Measurements from ENCODE around the gene TRPM3.
"Not testable (repeated sequence)": the region's sequence is repeated elsewhere in the genome, so short reads cannot be mapped to it uniquely, and the experiment has no call there.

TRPM3 gene

GRCh38 chr9:71001780-71002386 is 119.5 kb downstream of the TRPM3 start:
- peak in 5 of 56 donors; percentile 1 to 6 (median 2) for DNase-seq

- DNase-seq: no peak
Measured at GRCh38 chr9:70998962-70999361, 122.5 kb downstream of the TRPM3 start.

- no peak for DNase-seq
Measured at GRCh38 chr9:70995511-70995910, 125.9 kb downstream of the TRPM3 start.

- DNase-seq: no peak
Measured at GRCh38 chr9:70994582-70994981, 126.8 kb downstream of the TRPM3 start.

- no peak for DNase-seq
Measured at GRCh38 chr9:70988551-70988950, 132.9 kb downstream of the TRPM3 start.

GRCh38 chr9:70987986-70988385 is 133.4 kb downstream of the TRPM3 start:
- no peak for DNase-seq

- no peak for DNase-seq
Measured at GRCh38 chr9:70986984-70987383, 134.4 kb downstream of the TRPM3 start.

GRCh38 chr9:70983723-70984295 is 137.6 kb downstream of the TRPM3 start:
- no peak for DNase-seq

GRCh38 chr9:70981312-70981711 is 140.1 kb downstream of the TRPM3 start:
- no peak for DNase-seq

GRCh38 chr9:70979966-70980365 is 141.5 kb downstream of the TRPM3 start:
- no peak for DNase-seq

GRCh38 chr9:70978085-70978484 is 143.3 kb downstream of the TRPM3 start:
- DNase-seq: no peak

- DNase-seq: no peak
Measured at GRCh38 chr9:70975821-70976220, 145.6 kb downstream of the TRPM3 start.

- no peak for DNase-seq
Measured at GRCh38 chr9:70971723-70972122, 149.7 kb downstream of the TRPM3 start.

- not testable (repeated sequence) for DNase-seq
Measured at GRCh38 chr9:70966380-70966779, 155.0 kb downstream of the TRPM3 start.

- no peak for DNase-seq
Measured at GRCh38 chr9:70964861-70965260, 156.6 kb downstream of the TRPM3 start.

- DNase-seq: no peak
Measured at GRCh38 chr9:70963554-70963953, 157.9 kb downstream of the TRPM3 start.

- no peak for DNase-seq
Measured at GRCh38 chr9:70962761-70963440, 158.5 kb downstream of the TRPM3 start.

- no peak for DNase-seq
Measured at GRCh38 chr9:70959366-70959765, 162.1 kb downstream of the TRPM3 start.

GRCh38 chr9:70954596-70955143 is 166.8 kb downstream of the TRPM3 start:
- no peak for DNase-seq

GRCh38 chr9:70954126-70954525 is 167.3 kb downstream of the TRPM3 start:
- no peak for DNase-seq

- no peak for DNase-seq
Measured at GRCh38 chr9:70951749-70952727, 169.4 kb downstream of the TRPM3 start.

Data from nucleus accumbens (tissue), 56 donors.